H9 (cell line): ENCODE measurements around the gene TXNDC9. TPM values are rescaled to one million over a fixed set of nuclear protein-coding genes. Genes with fewer than 3 reads are reported as not detected.

Experiments used
- DNase-seq: peaks from one replicate; pipeline ENCODE4 v3.0.0-alpha.2; 2017
- H2AFZ ChIP-seq: one replicate; pipeline ENCODE4 v1.6.1; 2013; ENCODE audit warnings: mild to moderate bottlenecking, low read length, control low read depth, moderate library complexity
- H2AK5ac ChIP-seq: 2 replicates; pipeline ENCODE4 v1.6.1; 2013; ENCODE audit warnings: low read length, control low read depth, mixed read lengths; ENCODE audit not compliant: insufficient read length
- H2BK120ac ChIP-seq: one replicate; pipeline ENCODE4 v1.6.1; 2013; ENCODE audit warnings: low read depth, mild to moderate bottlenecking, low read length, control low read depth, inconsistent platforms; ENCODE audit not compliant: poor library complexity, severe bottlenecking
- H2BK12ac ChIP-seq: 2 replicates; pipeline ENCODE4 v1.6.1; 2013; ENCODE audit warnings: low read length, control low read depth, mixed read lengths, low read depth; ENCODE audit not compliant: insufficient read length
- H2BK15ac ChIP-seq: 2 replicates; pipeline ENCODE4 v1.6.1; 2013; ENCODE audit warnings: low read depth, low read length, control low read depth
- H2BK20ac ChIP-seq: one replicate; pipeline ENCODE4 v1.6.1; 2013; ENCODE audit warnings: low read depth, mild to moderate bottlenecking, low read length, control low read depth, inconsistent platforms; ENCODE audit not compliant: poor library complexity, severe bottlenecking
- H2BK5ac ChIP-seq: 2 replicates; pipeline ENCODE4 v1.6.1; 2013; ENCODE audit warnings: low read length, control low read depth, mixed read lengths; ENCODE audit not compliant: insufficient read length
- H3K14ac ChIP-seq: 2 replicates; pipeline ENCODE4 v1.6.1; 2013; ENCODE audit warnings: low read length, control low read depth; ENCODE audit not compliant: insufficient read depth
- H3K18ac ChIP-seq: 2 replicates; pipeline ENCODE4 v1.6.1; 2013; ENCODE audit warnings: low read depth, mild to moderate bottlenecking, mixed read lengths, low read length, control low read depth; ENCODE audit not compliant: insufficient read length
- H3K23ac ChIP-seq: 2 replicates; pipeline ENCODE4 v1.6.1; 2013; ENCODE audit warnings: low read length, control low read depth, mixed read lengths, low read depth; ENCODE audit not compliant: insufficient read length
- H3K23me2 ChIP-seq: 2 replicates; pipeline ENCODE4 v1.6.1; 2013; ENCODE audit warnings: low read depth, mild to moderate bottlenecking, mixed read lengths, low read length, control low read depth; ENCODE audit not compliant: insufficient read length, poor library complexity, severe bottlenecking
- H3K27ac ChIP-seq: 2 replicates; pipeline ENCODE4 v1.5.1; 2013; ENCODE audit warnings: low read length, control low read depth, mixed read lengths, low read depth; ENCODE audit not compliant: insufficient read length
- H3K27me3 ChIP-seq: 2 replicates; pipeline ENCODE4 v1.6.1; 2013; ENCODE audit warnings: low read length, control low read depth, inconsistent platforms; ENCODE audit not compliant: insufficient read depth
- H3K4ac ChIP-seq: 2 replicates; pipeline ENCODE4 v1.6.1; 2013; ENCODE audit warnings: low read depth, mild to moderate bottlenecking, control low read depth, inconsistent platforms, low read length, moderate library complexity
- H3K4me1 ChIP-seq: 2 replicates; pipeline ENCODE4 v1.6.1; 2013; ENCODE audit warnings: low read length, control low read depth, inconsistent platforms; ENCODE audit not compliant: insufficient read depth
- H3K4me2 ChIP-seq: 2 replicates; pipeline ENCODE4 v1.6.1; 2013; ENCODE audit warnings: low read length, control low read depth, mixed read lengths; ENCODE audit not compliant: insufficient read length, insufficient read depth
- H3K56ac ChIP-seq: 2 replicates; pipeline ENCODE4 v1.6.1; 2013; ENCODE audit warnings: low read depth, mild to moderate bottlenecking, mixed read lengths, low read length, control low read depth; ENCODE audit not compliant: insufficient read length
- H3K79me1 ChIP-seq: 2 replicates; pipeline ENCODE4 v1.6.1; 2013; ENCODE audit warnings: low read depth, mild to moderate bottlenecking, moderate library complexity, low read length, control low read depth, inconsistent platforms; ENCODE audit not compliant: insufficient read depth, poor library complexity, severe bottlenecking
- H3K79me2 ChIP-seq: 2 replicates; pipeline ENCODE4 v1.6.1; 2013; ENCODE audit warnings: low read length, control low read depth, inconsistent platforms; ENCODE audit not compliant: insufficient read depth
- H3K9ac ChIP-seq: 2 replicates; pipeline ENCODE4 v1.6.1; 2013; ENCODE audit warnings: low read length, control low read depth, mixed read lengths; ENCODE audit not compliant: insufficient read length; ENCODE audit errors: extremely low read depth
- H3K9me3 ChIP-seq: one replicate; pipeline ENCODE4 v1.6.1; 2013; ENCODE audit warnings: low read depth, low read length, inconsistent platforms; ENCODE audit not compliant: control insufficient read depth
- H3T11ph ChIP-seq: one replicate; pipeline ENCODE4 v1.6.1; 2013; ENCODE audit warnings: mild to moderate bottlenecking, low read length, control low read depth, inconsistent platforms
- H4K20me1 ChIP-seq: one replicate; pipeline ENCODE4 v1.6.1; 2013; ENCODE audit not compliant: control insufficient read depth, insufficient read length, insufficient read depth
- H4K5ac ChIP-seq: 2 replicates; pipeline ENCODE4 v1.6.1; 2013; ENCODE audit warnings: low read depth, mild to moderate bottlenecking, mixed read lengths, low read length, control low read depth; ENCODE audit not compliant: insufficient read length
- H4K8ac ChIP-seq: replicated peaks from 2 replicates; pipeline ENCODE4 v1.6.1; 2013; ENCODE audit warnings: low read length, control low read depth, mixed read lengths, low read depth; ENCODE audit not compliant: insufficient read length
- H4K91ac ChIP-seq: 2 replicates; pipeline ENCODE4 v1.6.1; 2013; ENCODE audit warnings: low read depth, mild to moderate bottlenecking, moderate library complexity, mixed read lengths, low read length, control low read depth; ENCODE audit not compliant: insufficient read length
- H3K27ac Mint-ChIP-seq, 3 experiments: 2 replicates in 2 of 3; 3 replicates in 1 of 3; pipeline ENCODE4 v1.8.0; 2020 to 2021; ENCODE audit warnings: mixed read lengths in 3 of 3, mild to moderate bottlenecking in 1 of 3, moderate library complexity in 1 of 3
- H3K27me3 Mint-ChIP-seq: 2 replicates; pipeline ENCODE4 v1.8.0; 2021; ENCODE audit warnings: low read depth, mild to moderate bottlenecking, moderate library complexity, mixed read lengths
- H3K36me3 Mint-ChIP-seq, 3 experiments: 2 replicates in 2 of 3; 3 replicates in 1 of 3; pipeline ENCODE4 v1.8.0; 2020 to 2021; ENCODE audit warnings: low read depth in 3 of 3, mixed read lengths in 3 of 3; ENCODE audit not compliant: insufficient read depth in 1 of 3
- H3K4me1 Mint-ChIP-seq, 2 experiments: 2 replicates each; pipeline ENCODE4 v1.8.0; 2020; ENCODE audit warnings: mixed read lengths in 2 of 2
- H3K4me3 Mint-ChIP-seq, 2 experiments: 2 replicates in 1 of 2; 3 replicates in 1 of 2; pipeline ENCODE4 v1.8.0; 2020 to 2021; ENCODE audit warnings: mild to moderate bottlenecking in 2 of 2, mixed read lengths in 2 of 2, moderate library complexity in 1 of 2
- H3K9me3 Mint-ChIP-seq, 2 experiments: 2 replicates in 1 of 2; 3 replicates in 1 of 2; pipeline ENCODE4 v1.8.0; 2020; ENCODE audit warnings: mild to moderate bottlenecking in 2 of 2, mixed read lengths in 2 of 2, moderate library complexity in 1 of 2
- CTCF ChIP-seq: fragments of 200-600 bp; sonication (generic); conservative IDR thresholded peaks from 3 replicates; pipeline ENCODE4 v1.8.0; 2021; ENCODE audit warnings: antibody characterized with exemption, mild to moderate bottlenecking
- WGBS: extraction: QIAGEN DNeasy Blood & Tissue Kit; methylation state at CpG from one replicate; pipeline ENCODE4 v1.1.7; 2013; ENCODE audit warnings: missing lambda C conversion rate, low lambda C conversion rate, mixed read lengths; ENCODE audit not compliant: insufficient read length; ENCODE audit errors: extremely low coverage; 5-methylcytosine and 5-hydroxymethylcytosine counted together
- total RNA-seq: library from RNA; stranded (reverse); gene quantifications from 2 replicates; pipeline ENCODE4 v1.2.1, GENCODE V29; 2021

The TXNDC9 gene
- total RNA-seq, 1 experiment from 2014 or later = 37.7 TPM

DNA sequence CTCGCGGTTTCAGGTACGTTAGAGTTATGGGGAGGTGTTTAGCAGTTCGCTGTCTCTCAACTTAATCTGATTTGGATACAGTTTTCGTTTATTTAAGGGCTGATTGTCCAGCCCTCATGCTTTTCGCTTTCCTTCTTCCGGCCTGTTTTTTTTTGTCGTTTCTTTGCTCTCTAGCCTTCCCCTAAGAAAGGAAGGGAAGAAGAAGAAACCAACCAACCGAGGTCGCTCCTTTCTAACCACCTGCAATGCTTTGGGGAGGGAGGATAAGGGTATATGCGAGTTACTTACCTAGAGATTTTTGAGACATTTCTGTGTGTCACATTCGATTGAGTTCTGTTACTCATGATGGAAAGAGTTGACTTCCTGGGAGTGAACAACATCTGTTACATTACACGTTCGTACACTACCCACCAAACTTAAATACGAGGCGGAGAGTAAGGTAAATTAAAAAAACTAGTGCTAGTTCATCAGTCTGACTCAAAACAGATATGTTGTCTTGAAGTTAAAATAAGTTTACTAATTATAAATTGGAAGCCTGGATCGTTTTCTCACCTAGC, 2.0 kb upstream of the TXNDC9 start:
- no peak overlapping the region for H2AFZ ChIP-seq
- H4K8ac ChIP-seq = no peak overlapping the region
- no peak overlapping the region for H3K4ac ChIP-seq

More for the DNA sequence above, 2.0 kb upstream of the TXNDC9 start:
- no peak overlapping the region for H3T11ph ChIP-seq
- no peaks in the 10 kb centered on the region for H3K27me3 Mint-ChIP-seq
- H2BK5ac ChIP-seq = no peak overlapping the region
- peaks cover 59% of the 10 kb centered on the region for H3K79me2 ChIP-seq
- H3K4me1 Mint-ChIP-seq = peaks cover 11 to 12% of the 10 kb centered on the region in 2 experiments
- no peaks in the 10 kb centered on the region for H4K20me1 ChIP-seq
- no peak overlapping the region for H3K27ac Mint-ChIP-seq
- H3K79me1 ChIP-seq = peaks cover 6% of the 10 kb centered on the region
- no peak overlapping the region for H2BK12ac ChIP-seq
- no peak overlapping the region for H3K18ac ChIP-seq
- H2BK20ac ChIP-seq = no peak overlapping the region
- WGBS = no CpG with 5 or more reads among the region's 17 CpGs
- H2AK5ac ChIP-seq = no peak overlapping the region
- no peak overlapping the region for H3K27ac ChIP-seq
- H3K4me3 Mint-ChIP-seq = no peak overlapping the region
- no peaks in the 10 kb centered on the region for H3K4me1 ChIP-seq
- H2BK15ac ChIP-seq = no peak overlapping the region
- TF ChIP-seq CTCF = no peak
- peaks cover under 1 to 4% (median 2%) of the 10 kb centered on the region in 3 experiments; a peak in 6 of 7 replicates for H3K36me3 Mint-ChIP-seq
- peak overlapping the region; percentile 81 for H3K4me2 ChIP-seq
- H3K56ac ChIP-seq = no peak overlapping the region
- H2BK120ac ChIP-seq = no peak overlapping the region
- no peak overlapping the region for H4K5ac ChIP-seq
- no peaks in the 10 kb centered on the region for H3K27me3 ChIP-seq
- H4K91ac ChIP-seq = no peak overlapping the region
- no peak for DNase-seq
- H3K9me3 Mint-ChIP-seq = no peaks in the 10 kb centered on the region
- no peak overlapping the region for H3K14ac ChIP-seq
- no peaks in the 10 kb centered on the region for H3K9me3 ChIP-seq
- no peak overlapping the region for H3K23ac ChIP-seq
- H3K9ac ChIP-seq = peak overlapping the region; percentile 87
- H3K23me2 ChIP-seq = peaks cover 17% of the 10 kb centered on the region
